NCI-H446 treated with DMSO at 0.1 percent for 48 hours (cell line): ENCODE data around the gene APP.

ENCODE experiments used
- DNase-seq: peaks from one replicate; lab custom pipeline; 2025; lab: John Stamatoyannopoulos, UW

Gene APP

DNA sequence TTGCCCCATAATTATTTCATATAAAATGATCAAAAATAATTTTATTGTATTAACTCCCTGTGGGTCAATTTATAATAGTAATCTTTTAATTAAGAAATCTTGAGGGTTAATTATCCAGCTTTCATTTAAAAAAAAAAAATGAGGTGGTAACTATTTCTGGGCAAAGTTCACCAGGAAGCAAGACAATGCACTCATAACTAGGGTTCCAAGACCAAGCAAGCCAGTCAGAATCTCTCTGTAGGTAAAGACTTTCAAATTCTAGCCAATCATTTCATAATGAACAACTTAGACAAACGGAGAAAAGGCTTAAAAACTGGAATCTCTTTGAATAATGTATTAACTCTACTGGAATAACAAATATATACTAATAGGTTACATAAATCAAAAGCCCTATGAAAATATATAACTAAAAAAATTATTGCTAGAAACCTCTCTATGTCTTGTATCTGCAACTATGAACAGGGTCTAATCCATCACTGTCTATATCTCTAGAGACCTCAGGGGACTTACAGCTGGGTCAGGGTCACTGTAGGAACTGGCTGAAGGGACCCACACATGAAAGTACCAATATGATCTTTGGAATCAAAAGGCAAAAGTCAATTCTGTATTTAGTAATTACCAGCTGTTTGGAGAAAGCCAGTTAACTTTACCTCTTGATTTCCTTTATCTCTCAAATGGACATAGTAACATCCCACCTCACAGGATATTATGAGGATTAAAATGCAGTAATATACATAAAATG, 43.3 kb downstream of the APP start:
- no peak for DNase-seq

GRCh38 chr21:26126168-26126553, 44.4 kb downstream of the APP start:
- DNase-seq = no peak

DNA sequence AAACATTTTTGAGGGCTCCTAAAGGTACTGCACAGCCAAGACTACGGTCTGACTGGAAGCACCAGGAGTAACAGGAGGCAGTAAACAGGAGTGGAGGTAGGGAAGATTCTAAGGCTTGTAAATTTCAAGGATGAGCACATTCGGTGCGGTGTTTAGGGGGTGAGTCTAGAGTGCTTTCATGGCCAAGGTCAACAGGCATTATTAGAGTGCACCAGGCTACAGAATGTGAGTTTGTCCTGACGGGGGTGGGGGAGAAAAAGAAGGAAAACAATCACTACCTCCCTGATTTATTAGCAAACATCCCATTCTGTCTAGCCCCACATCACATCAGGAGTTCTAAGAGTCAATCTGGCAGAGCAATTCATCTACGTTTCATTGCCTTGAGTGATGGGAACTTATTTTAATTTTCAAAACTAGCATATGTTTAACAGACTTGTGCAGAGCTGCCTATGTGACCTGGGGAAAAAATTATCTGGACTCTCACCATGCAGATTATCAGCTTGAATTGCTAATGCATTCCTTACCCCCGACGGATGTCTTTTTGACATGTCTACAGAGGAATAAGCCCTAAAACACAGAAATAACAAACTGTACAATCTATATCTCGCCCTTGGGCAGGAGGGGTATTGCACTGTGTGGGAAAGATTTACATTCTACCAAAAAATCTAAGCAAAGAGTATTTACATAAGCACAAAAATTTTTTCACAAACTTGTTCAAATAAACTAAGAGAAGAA, 45.0 kb downstream of the APP start:
- DNase-seq = no peak

DNA sequence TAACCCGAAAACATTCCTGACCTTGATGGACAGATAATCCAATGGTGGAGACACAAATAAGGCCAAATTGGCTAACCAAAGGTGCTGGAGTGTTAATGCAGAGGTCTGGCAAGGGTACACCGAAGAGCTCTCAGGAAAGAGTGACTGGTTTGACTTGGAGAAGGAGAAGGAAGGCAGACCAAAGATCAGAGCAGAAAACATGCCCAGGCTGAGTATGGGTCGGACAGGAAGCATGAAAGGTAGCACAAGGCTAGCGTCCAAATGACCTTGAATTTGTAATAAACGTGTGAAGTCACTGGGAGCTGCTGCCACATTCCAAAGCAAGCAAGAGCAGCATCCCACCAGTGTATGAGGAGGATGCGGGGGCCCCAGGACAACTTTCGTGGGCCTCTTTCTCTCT, 45.7 kb downstream of the APP start:
- DNase-seq = no peak

DNA sequence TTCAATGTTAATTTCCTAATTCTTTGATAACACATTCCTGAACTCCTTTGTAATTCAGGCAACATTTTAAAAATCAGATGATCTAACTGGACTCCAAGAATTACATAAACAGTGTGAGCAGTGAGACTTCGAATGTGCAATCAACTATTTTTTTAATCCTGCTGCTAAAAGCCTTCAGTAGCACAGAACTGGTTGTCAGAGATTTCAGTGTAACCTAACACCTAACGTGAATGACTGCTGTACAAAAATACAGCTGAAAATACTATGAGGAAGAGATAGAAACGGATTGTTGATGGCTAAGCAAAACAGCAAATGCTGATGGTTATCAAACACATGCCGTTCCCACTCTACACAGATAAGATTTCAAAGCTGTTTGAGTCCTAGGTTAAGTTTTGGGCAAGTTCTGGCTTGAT, 46.1 kb downstream of the APP start:
- DNase-seq = no peak

- DNase-seq = no peak
Observed at GRCh38 chr21:26123012-26123411, 47.6 kb downstream of the APP start.

DNA sequence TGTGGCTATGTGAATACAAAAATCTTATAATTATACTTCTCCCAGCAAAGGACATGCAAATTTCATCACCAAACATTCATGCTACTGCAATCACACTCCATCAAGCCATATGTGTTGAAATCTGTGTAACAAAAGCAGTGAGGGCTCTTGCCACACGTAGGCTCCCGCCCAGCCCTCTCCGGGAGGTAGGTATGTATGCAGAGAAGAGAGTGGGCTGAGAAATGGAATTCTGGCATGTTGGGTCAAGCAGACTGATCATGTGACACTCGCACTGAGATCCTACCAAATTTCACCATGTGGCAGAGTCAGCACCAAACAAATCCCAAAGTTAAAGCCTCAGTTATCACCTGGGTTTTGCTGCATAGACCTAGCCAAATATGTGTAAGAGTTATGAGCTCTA, 49.7 kb downstream of the APP start:
- DNase-seq = no peak

DNA sequence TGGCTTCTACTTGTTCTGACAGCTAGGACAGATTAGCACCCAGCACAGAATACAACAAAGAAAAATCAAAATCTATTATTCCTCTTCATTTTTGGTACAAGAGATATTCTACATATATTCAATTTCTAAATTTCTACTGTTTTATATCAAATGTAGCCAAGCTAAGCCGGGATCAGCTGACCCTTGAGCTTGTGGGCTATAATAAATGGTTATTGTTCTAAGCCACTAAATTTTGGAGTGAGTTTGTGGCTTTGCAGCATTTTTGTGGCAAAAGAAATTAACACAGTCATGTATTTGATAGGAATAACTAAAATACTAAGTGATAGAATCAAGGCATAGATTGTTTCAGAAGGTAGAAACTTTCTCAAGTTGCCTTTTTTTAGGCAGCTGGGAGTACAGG, 50.7 kb downstream of the APP start:
- no peak for DNase-seq

GRCh38 chr21:26118938-26119540, 51.5 kb downstream of the APP start:
- DNase-seq = no peak

DNA sequence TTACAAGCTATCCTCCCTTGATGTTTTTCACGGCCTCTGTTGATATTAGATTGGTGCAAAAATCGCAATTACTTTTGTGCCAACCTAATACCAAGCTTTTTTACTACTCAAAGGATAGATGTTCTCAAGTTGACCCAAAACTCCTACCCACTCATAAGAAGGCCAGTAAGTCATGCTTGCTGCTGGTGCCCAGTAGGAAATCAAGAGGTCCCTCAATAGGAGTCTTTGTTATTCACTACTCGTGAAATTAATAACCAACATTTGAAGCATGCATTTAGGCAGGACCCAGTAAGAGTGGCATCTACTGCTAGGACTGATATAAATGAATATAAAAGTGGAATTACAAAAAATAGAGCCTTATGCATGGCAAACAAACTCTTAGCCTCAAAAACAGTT, 52.6 kb downstream of the APP start:
- no peak for DNase-seq

- DNase-seq = no peak
Observed at GRCh38 chr21:26117324-26117971, 53.1 kb downstream of the APP start.

- peak; percentile 60 for DNase-seq
Observed at GRCh38 chr21:26116456-26117011, 54.0 kb downstream of the APP start.

GRCh38 chr21:26115899-26116298, 54.7 kb downstream of the APP start:
- DNase-seq = no peak

DNA sequence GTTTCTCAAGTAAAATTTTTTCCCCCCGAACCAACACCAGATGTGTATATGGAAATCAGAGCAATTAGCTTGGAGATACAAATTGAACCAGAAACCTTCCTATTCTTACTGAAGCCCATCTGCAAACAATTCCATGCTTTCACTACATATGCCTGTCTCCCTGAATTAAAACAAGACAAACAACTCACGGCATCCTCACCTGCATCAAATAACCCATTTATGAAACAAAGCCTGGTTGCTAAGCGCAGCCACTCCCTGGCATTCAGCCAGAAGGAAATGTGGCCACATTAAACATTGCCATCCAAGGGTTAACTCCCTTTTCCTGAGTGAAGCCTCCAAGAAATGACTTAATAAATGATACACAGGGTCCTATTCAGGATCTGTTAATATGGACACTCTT, 55.3 kb downstream of the APP start:
- DNase-seq = no peak

DNA sequence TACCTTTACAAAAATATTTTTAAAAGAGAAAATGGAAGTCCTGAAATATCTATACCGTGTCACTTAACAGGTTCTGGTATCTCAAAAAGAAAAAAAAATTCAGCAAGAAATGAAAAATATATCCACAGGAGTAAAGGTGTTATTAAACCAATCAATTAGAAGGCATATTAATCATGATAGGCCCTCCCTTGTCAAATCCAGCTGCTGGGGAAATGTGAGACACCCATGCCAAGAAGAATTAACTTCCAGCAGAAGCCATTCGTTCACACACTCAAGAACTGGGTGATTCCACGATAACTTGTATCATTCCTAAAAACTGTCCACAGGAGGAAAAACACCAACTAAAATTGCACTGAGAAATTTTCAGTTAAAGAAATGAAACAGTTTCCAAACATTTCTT, 57.6 kb downstream of the APP start:
- DNase-seq = no peak

DNA sequence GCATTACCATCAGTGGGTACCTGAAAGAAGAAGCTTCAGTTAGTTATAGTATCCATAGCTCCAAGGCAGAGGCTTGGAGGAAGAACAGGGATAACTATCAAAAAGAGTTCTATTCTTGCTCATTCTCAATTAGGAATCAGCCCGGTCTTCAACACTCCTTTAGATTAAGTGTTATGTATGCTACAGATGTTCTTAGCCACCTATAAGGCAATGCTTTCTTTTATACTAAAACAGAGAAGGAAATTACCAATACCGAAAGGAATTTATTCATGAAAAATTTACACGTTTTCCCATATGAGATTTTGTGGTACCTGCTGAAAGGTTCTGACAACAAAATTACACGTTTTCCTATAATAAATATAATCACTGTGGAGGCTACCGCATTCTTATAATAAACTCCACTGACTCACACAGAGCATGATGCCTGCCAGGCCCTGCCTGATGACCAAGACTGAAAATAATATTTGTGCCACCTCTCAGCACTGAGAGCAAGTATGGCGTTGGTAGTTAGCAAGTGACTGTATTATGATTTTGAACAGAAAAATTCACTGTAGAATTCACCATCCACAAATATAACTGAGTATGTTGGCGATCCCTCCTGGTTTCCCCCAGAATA, 58.3 kb downstream of the APP start:
- no peak for DNase-seq

DNA sequence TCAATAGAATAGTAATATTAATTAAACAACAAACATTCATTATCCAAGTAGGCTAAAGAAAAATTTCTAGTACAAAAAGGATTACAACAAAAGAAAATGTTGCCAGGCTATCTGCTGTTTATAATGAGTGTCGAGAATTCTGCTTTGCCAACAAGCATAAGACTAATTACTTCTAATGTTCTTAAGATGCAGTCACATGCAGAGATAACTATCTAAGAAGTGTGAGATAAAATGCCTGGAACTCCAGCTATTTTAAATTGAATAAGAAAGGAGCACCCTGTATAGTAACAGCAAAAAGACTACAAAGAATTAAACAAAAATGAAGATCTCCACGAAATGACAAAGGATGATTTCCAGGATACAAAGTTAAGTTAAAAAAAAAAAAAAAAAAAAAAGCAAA, 59.9 kb downstream of the APP start:
- no peak for DNase-seq

- DNase-seq = no peak
Observed at GRCh38 chr21:26107429-26107828, 63.1 kb downstream of the APP start.

DNA sequence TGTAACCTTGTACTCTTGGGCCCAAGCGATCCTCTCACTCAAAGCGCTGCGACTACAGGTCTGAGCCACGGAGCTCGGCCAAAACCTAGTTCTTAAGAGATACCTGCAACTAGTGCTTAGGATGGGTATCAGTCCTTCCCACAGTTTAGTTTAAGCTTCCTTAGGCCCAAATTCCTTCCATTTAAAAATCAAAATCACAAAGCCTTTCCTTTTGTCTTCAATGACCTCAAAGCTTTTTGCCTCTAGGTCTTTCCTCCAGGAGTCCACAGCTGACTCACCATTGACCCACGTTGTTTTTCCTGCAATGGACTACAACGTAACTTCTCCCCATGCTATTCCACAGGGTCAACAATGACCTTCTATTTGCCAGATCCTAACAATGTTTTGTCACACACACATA, 64.0 kb downstream of the APP start:
- no peak for DNase-seq

- DNase-seq = no peak
Observed at GRCh38 chr21:26105819-26106218, 64.8 kb downstream of the APP start.

GRCh38 chr21:26100573-26100972, 70.0 kb downstream of the APP start:
- DNase-seq = no peak

DNA sequence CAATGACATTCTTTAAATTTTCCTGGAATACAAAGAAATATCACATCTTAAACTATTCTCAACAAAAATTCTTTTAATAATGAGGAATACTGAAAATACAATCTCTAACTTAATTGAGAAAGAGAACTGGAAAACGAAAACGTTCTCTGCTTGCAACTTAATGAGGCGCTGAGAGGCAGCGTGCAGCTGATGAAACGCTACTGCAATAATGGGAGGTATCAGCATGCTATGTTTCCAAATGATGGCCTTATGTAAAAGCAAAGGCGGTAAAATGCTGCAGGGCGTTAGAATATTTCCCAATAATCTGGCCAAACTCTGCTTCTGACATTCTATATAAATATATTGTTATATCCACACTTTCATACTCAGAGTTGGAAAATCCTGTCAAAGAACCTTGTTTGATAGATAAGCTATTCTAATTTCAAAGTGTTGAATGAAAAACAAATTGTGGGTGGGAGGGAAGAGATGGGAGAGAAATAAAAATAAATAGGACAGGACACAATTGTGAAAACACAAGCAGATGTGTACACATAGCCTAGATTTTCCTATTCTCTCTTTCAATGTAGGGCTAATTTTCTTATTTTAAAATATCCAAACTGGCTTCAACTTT, 70.9 kb downstream of the APP start:
- DNase-seq = no peak
